Hepatocyte (in vitro differentiated cells): ENCODE measurements around the gene CD27. TPM values are rescaled to one million over a fixed set of nuclear protein-coding genes. Genes with fewer than 3 reads are reported as not detected.
A peak's percentile ranks its signal among the peaks of the same experiment; 100 is the strongest.

Experiments
- DNase-seq: peaks from one replicate; pipeline ENCODE4 v3.0.0-alpha.2; 2016; ENCODE audit warnings: low spot score
- H2AFZ ChIP-seq: fragments of 200-600 bp; sonication (generic); 2 replicates; pipeline ENCODE4 v1.6.0; 2016; ENCODE audit warnings: antibody characterized with exemption, mild to moderate bottlenecking
- H3K27ac ChIP-seq: fragments of 200-600 bp; sonication (generic); 2 replicates; pipeline ENCODE4 v1.5.1; 2016; ENCODE audit warnings: mild to moderate bottlenecking
- H3K27me3 ChIP-seq: fragments of 200-600 bp; sonication (generic); 2 replicates; pipeline ENCODE4 v1.6.1; 2016
- H3K36me3 ChIP-seq: fragments of 200-600 bp; sonication (generic); replicated peaks from 2 replicates; pipeline ENCODE4 v1.5.1; 2016; ENCODE audit warnings: low read depth; ENCODE audit not compliant: insufficient read depth
- H3K4me1 ChIP-seq: fragments of 200-600 bp; sonication (generic); 2 replicates; pipeline ENCODE4 v1.5.1; 2016; ENCODE audit warnings: mild to moderate bottlenecking, moderate library complexity; ENCODE audit not compliant: insufficient read depth
- H3K4me2 ChIP-seq: fragments of 200-600 bp; sonication (generic); 2 replicates; pipeline ENCODE4 v1.6.0; 2016
- H3K4me3 ChIP-seq: fragments of 200-600 bp; sonication (generic); 2 replicates; pipeline ENCODE4 v1.5.1; 2016; ENCODE audit warnings: mild to moderate bottlenecking
- H3K79me2 ChIP-seq: fragments of 200-600 bp; sonication (generic); 2 replicates; pipeline ENCODE4 v1.6.0; 2017; ENCODE audit warnings: mild to moderate bottlenecking
- H3K9me2 ChIP-seq: fragments of 200-600 bp; sonication (generic); replicated peaks from 2 replicates; pipeline ENCODE4 v1.6.0; 2017; ENCODE audit warnings: mild to moderate bottlenecking; ENCODE audit not compliant: insufficient read depth
- H3K9me3 ChIP-seq: fragments of 200-600 bp; sonication (generic); 2 replicates; pipeline ENCODE4 v1.5.1; 2016; ENCODE audit warnings: low read depth, mild to moderate bottlenecking
- H4K20me1 ChIP-seq: fragments of 200-600 bp; sonication (generic); 2 replicates; pipeline ENCODE4 v1.6.0; 2016; ENCODE audit warnings: mild to moderate bottlenecking; ENCODE audit not compliant: insufficient read depth, poor library complexity, severe bottlenecking
- CTCF ChIP-seq: fragments of 200-600 bp; sonication (generic); IDR thresholded peaks from 2 replicates; pipeline ENCODE4 v1.5.1; 2016; ENCODE audit warnings: antibody characterized with exemption, mild to moderate bottlenecking; ENCODE audit not compliant: poor library complexity
- EZH2 ChIP-seq: fragments of 200-600 bp; sonication (generic); IDR thresholded peaks from 2 replicates; pipeline ENCODE4 v1.6.1; 2016; ENCODE audit warnings: antibody characterized with exemption, mild to moderate bottlenecking, borderline replicate concordance
- EZH2phosphoT487 ChIP-seq: fragments of 200-600 bp; sonication (generic); IDR thresholded peaks from one replicate; pipeline ENCODE4 v1.6.1; 2018; ENCODE audit warnings: antibody characterized with exemption, mild to moderate bottlenecking, low read depth, moderate library complexity; ENCODE audit not compliant: unreplicated experiment, severe bottlenecking
- WGBS: methylation state at CpG from one replicate; pipeline ENCODE4 v1.1.6; 2016; ENCODE audit warnings: low lambda C conversion rate; ENCODE audit errors: missing lambda C conversion rate; 5-methylcytosine and 5-hydroxymethylcytosine counted together
- polyA plus RNA-seq: library from polyadenylated mRNA; unstranded; fragments of >200 nt; fragmentation: Nextera tagmentation; extraction: Ambion mirVana; gene quantifications from 2 replicates; pipeline ENCODE4 v1.2.1, GENCODE V29; 2016
- total RNA-seq: library from RNA; depleted of rRNA; stranded (reverse); fragments of >200 nt; gene quantifications from 2 replicates; pipeline ENCODE4 v1.2.3, GENCODE V29; 2014

CD27 gene
- total and polyA plus RNA-seq, 2 experiments from 2014 or later, result 0.15 TPM; not detected in 1

GRCh38 chr12:6423267-6424007 is 21.3 kb upstream of the CD27 start:
- no peak overlapping the region for H3K4me3 ChIP-seq
- peaks cover 4% of the 10 kb centered on the region for H3K4me1 ChIP-seq
- no peak overlapping the region for H2AFZ ChIP-seq
- peak; percentile 93 for DNase-seq
- no peaks in the 10 kb centered on the region for H3K79me2 ChIP-seq
- H3K27me3 ChIP-seq, result no peaks in the 10 kb centered on the region
- no peaks in the 10 kb centered on the region for H3K9me3 ChIP-seq
- H4K20me1 ChIP-seq, result no peaks in the 10 kb centered on the region
- WGBS, result 14% methylated on average over 9 of the region's 9 CpGs
- no peak overlapping the region for H3K27ac ChIP-seq
- TF ChIP-seq EZH2 (no peak), CTCF (peak; percentile 91), EZH2phosphoT487 (no peak)
- H3K36me3 ChIP-seq, result no peaks in the 10 kb centered on the region
- H3K4me2 ChIP-seq, result no peak overlapping the region
- H3K9me2 ChIP-seq, result no peaks in the 10 kb centered on the region

DNA sequence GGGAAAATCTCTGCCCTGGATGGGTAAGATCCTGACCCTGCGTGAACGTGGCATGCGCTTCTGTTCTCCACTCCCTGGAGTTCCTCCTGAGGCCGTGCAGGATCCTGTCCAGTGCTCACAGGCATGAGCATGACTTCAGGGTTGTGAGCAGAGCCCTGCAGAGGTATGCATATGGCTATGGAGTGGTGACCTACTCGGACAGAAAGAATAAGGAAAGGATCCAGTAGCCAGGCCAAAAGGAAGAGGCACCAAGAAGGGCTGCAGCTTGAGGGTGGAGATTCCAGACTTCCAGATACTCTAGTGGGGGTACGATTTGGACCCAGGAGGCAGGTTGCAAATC is 20.8 kb upstream of the CD27 start:
- H3K79me2 ChIP-seq, result no peaks in the 10 kb centered on the region
- H3K9me3 ChIP-seq, result no peaks in the 10 kb centered on the region
- no peak overlapping the region for H2AFZ ChIP-seq
- TF ChIP-seq EZH2 (no peak), CTCF (no peak), EZH2phosphoT487 (no peak)
- WGBS, result 79% methylated on average over 6 of the region's 6 CpGs
- H3K27ac ChIP-seq, result no peak overlapping the region
- no peaks in the 10 kb centered on the region for H3K36me3 ChIP-seq
- H3K4me1 ChIP-seq, result peaks cover 4% of the 10 kb centered on the region
- no peak overlapping the region for H3K4me2 ChIP-seq
- no peaks in the 10 kb centered on the region for H4K20me1 ChIP-seq
- H3K27me3 ChIP-seq, result no peaks in the 10 kb centered on the region
- no peak for DNase-seq
- H3K9me2 ChIP-seq, result no peaks in the 10 kb centered on the region
- H3K4me3 ChIP-seq, result no peak overlapping the region

DNA sequence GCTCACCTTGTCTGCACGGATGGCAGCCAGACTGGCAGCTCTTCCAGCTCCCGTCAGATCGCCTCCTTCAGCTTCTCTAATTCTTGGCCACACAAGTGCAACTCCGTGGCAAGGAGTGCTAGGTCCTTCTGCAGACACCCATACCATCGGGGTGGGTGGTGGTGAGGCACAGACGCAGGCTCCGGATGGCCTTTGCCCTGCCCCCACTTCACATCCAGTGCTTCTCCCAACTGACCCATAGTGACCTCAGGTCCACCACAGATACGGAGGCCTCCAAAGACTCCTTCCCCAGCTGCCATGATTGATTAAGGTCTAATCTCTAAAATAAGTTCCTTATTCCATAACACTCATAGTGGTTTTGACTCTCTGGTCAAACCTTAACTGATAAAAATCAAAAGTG is 19.9 kb upstream of the CD27 start:
- H3K4me3 ChIP-seq, result no peak overlapping the region
- no peaks in the 10 kb centered on the region for H3K79me2 ChIP-seq
- no peak overlapping the region for H3K4me2 ChIP-seq
- no peak for DNase-seq
- H3K36me3 ChIP-seq, result no peaks in the 10 kb centered on the region
- no peaks in the 10 kb centered on the region for H3K27me3 ChIP-seq
- WGBS, result 78% methylated on average over 8 of the region's 8 CpGs
- no peak overlapping the region for H3K27ac ChIP-seq
- no peaks in the 10 kb centered on the region for H3K9me2 ChIP-seq
- H3K9me3 ChIP-seq, result no peaks in the 10 kb centered on the region
- H2AFZ ChIP-seq, result no peak overlapping the region
- TF ChIP-seq CTCF (no peak), EZH2phosphoT487 (no peak), EZH2 (no peak)
- peaks cover 4% of the 10 kb centered on the region for H3K4me1 ChIP-seq
- no peaks in the 10 kb centered on the region for H4K20me1 ChIP-seq
